SK-N-SH treated with all-trans-retinoic acid at 6 μM for 48 hours (cell line): ENCODE results near the gene CREB3.

Experiments used
- ARNTL ChIP-seq: fragments of 450-650 bp; formaldehyde crosslinking; IDR thresholded peaks from 2 replicates; pipeline ENCODE4 v1.5.0; 2020; ENCODE audit warnings: low read depth, mild to moderate bottlenecking, moderate library complexity, borderline replicate concordance
- CREB5 ChIP-seq: fragments of 250-450 bp; sonication (Bioruptor Pico); IDR thresholded peaks from 2 replicates; pipeline ENCODE4 v1.5.1; 2020; ENCODE audit warnings: low read depth, mild to moderate bottlenecking, moderate library complexity
- GLIS3 ChIP-seq: fragments of 250-450 bp; sonication (Bioruptor Pico); IDR thresholded peaks from 2 replicates; pipeline ENCODE4 v1.5.0; 2020; ENCODE audit warnings: mild to moderate bottlenecking, moderate library complexity
- POU6F1 ChIP-seq: fragments of 250-450 bp; sonication (Bioruptor Pico); IDR thresholded peaks from 2 replicates; pipeline ENCODE4 v1.8.0; 2021; ENCODE audit warnings: low read depth, mild to moderate bottlenecking, moderate library complexity, borderline replicate concordance
- PPARA ChIP-seq: fragments of 250-450 bp; sonication (Bioruptor Pico); IDR thresholded peaks from 2 replicates; pipeline ENCODE4 v1.5.0; 2020; ENCODE audit warnings: mild to moderate bottlenecking, borderline replicate concordance
- SNAI2 ChIP-seq: fragments of 250-450 bp; sonication (Bioruptor Pico); IDR thresholded peaks from 2 replicates; pipeline ENCODE4 v1.5.0; 2020; ENCODE audit warnings: mild to moderate bottlenecking, moderate library complexity
- ZFP30 ChIP-seq: fragments of 450-650 bp; formaldehyde crosslinking; IDR thresholded peaks from 2 replicates; pipeline ENCODE4 v1.5.0; 2022; ENCODE audit warnings: mild to moderate bottlenecking, moderate library complexity
- ZNF565 ChIP-seq: fragments of 450-650 bp; formaldehyde crosslinking; conservative IDR thresholded peaks from 2 replicates; pipeline ENCODE4 v1.5.0; 2020; ENCODE audit warnings: low read depth, mild to moderate bottlenecking, moderate library complexity
- ZNF8 ChIP-seq: fragments of 450-650 bp; formaldehyde crosslinking; IDR thresholded peaks from 2 replicates; pipeline ENCODE4 v1.5.0; 2020; ENCODE audit warnings: mild to moderate bottlenecking, moderate library complexity
- TF ChIP-seq, protein P1 (sequence below): fragments of 250-450 bp; sonication (Bioruptor Pico); IDR thresholded peaks from 2 replicates; pipeline ENCODE4 v1.8.0; 2020; ENCODE audit warnings: mild to moderate bottlenecking, moderate library complexity, borderline replicate concordance
- TF ChIP-seq, protein P2 (sequence below): fragments of 250-450 bp; sonication (Bioruptor Pico); IDR thresholded peaks from 2 replicates; pipeline ENCODE4 v1.5.1; 2021; ENCODE audit warnings: mild to moderate bottlenecking, moderate library complexity

- no peak for TF ChIP-seq ZNF8 (CRISPR knock-in tag)
- TF ChIP-seq, protein P1, sequence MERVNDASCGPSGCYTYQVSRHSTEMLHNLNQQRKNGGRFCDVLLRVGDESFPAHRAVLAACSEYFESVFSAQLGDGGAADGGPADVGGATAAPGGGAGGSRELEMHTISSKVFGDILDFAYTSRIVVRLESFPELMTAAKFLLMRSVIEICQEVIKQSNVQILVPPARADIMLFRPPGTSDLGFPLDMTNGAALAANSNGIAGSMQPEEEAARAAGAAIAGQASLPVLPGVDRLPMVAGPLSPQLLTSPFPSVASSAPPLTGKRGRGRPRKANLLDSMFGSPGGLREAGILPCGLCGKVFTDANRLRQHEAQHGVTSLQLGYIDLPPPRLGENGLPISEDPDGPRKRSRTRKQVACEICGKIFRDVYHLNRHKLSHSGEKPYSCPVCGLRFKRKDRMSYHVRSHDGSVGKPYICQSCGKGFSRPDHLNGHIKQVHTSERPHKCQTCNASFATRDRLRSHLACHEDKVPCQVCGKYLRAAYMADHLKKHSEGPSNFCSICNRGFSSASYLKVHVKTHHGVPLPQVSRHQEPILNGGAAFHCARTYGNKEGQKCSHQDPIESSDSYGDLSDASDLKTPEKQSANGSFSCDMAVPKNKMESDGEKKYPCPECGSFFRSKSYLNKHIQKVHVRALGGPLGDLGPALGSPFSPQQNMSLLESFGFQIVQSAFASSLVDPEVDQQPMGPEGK (CRISPR knock-in tag) = no peak
- TF ChIP-seq ZFP30 = no peak
- no peak for TF ChIP-seq PPARA (CRISPR knock-in tag)
- TF ChIP-seq GLIS3 (CRISPR knock-in tag) = no peak
- TF ChIP-seq POU6F1 = no peak
- no peak for TF ChIP-seq ZNF565 (CRISPR knock-in tag)
- no peak for TF ChIP-seq CREB5
- no peak for TF ChIP-seq ARNTL (CRISPR knock-in tag)
- TF ChIP-seq, protein P2, sequence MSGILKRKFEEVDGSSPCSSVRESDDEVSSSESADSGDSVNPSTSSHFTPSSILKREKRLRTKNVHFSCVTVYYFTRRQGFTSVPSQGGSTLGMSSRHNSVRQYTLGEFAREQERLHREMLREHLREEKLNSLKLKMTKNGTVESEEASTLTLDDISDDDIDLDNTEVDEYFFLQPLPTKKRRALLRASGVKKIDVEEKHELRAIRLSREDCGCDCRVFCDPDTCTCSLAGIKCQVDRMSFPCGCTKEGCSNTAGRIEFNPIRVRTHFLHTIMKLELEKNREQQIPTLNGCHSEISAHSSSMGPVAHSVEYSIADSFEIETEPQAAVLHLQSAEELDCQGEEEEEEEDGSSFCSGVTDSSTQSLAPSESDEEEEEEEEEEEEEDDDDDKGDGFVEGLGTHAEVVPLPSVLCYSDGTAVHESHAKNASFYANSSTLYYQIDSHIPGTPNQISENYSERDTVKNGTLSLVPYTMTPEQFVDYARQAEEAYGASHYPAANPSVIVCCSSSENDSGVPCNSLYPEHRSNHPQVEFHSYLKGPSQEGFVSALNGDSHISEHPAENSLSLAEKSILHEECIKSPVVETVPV = no peak
- TF ChIP-seq SNAI2 (CRISPR knock-in tag) = no peak
Observed at GRCh38 chr9:35687972-35688557, 44.4 kb upstream of the CREB3 start.
